Peyer's patch (tissue), 4 donors: Measurements from ENCODE around the gene AKNA. TPM values are rescaled to one million over a fixed set of nuclear protein-coding genes. Genes with fewer than 3 reads are reported as not detected.

Experiments
- DNase-seq, 3 donors: peaks; one replicate each; pipeline ENCODE4 v3.0.0-alpha.2; 2017 to 2019
- H3K27ac ChIP-seq, 4 donors: fragments of 200-600 bp; sonication (generic); one replicate each; pipeline ENCODE4 v1.5.1; 2016 to 2019
- H3K27me3 ChIP-seq, 2 donors: fragments of 200-600 bp; sonication (generic); one replicate each; pipeline ENCODE4 v1.5.1; 2019
- H3K36me3 ChIP-seq, 3 donors: fragments of 200-600 bp; sonication (generic); one replicate each; pipeline ENCODE4 v1.5.1; 2016 to 2019
- H3K4me1 ChIP-seq, 4 donors: fragments of 200-600 bp; sonication (generic); one replicate each; pipeline ENCODE4 v1.5.1; 2016 to 2019
- H3K4me3 ChIP-seq, 4 donors: fragments of 200-600 bp; sonication (generic); 1 replicate in 3 of 4; 2 replicates in 1 of 4; pipeline ENCODE4 v1.5.1; 2016 to 2019; ENCODE audit warnings: mild to moderate bottlenecking in 1 of 4
- H3K9me3 ChIP-seq, 4 donors: fragments of 200-600 bp; sonication (generic); one replicate each; pipeline ENCODE4 v1.5.1; 2016 to 2019; ENCODE audit warnings: mild to moderate bottlenecking in 1 of 4
- CTCF ChIP-seq, 6 experiments: fragments of 450-650 bp in 4 of 6; fragments of 200-600 bp in 2 of 6; sonication (generic) in 1 of 6; IDR thresholded peaks; one replicate each; pipeline ENCODE4 v1.5.1; 2017 to 2019; ENCODE audit warnings: antibody characterized with exemption in 6 of 6, mild to moderate bottlenecking in 3 of 6, moderate library complexity in 1 of 6
- POLR2A ChIP-seq, 2 donors: fragments of 450-650 bp; IDR thresholded peaks; one replicate each; pipeline ENCODE4 v1.5.1; 2017; ENCODE audit warnings: antibody characterized with exemption in 2 of 2, mild to moderate bottlenecking in 2 of 2, moderate library complexity in 2 of 2
- total RNA-seq, 4 donors: library from RNA; depleted of rRNA; stranded (reverse); fragments of >200 nt; gene quantifications; one replicate each; pipeline ENCODE4 v1.1.0, GENCODE V29; 2016

The AKNA gene
- total RNA-seq, 4 donors from 2014 or later = 41.7 to 174 (median 75.0) TPM

- Histone ChIP-seq H3K27ac (peak overlapping the region; percentile 3 to 94 (median 37)), H3K4me1 (peaks cover 0 to 61% (median 29%) of the 10 kb centered on the region in 4 donors), H3K4me3 (no peak overlapping the region), H3K9me3 (no peaks in the 10 kb centered on the region), H3K27me3 (no peaks in the 10 kb centered on the region), H3K36me3 (no peaks in the 10 kb centered on the region)
- TF ChIP-seq POLR2A (IDR thresholded peaks at IDR 0.05) (no peak), CTCF (IDR thresholded peaks at IDR 0.05) (no peak)
- no peak for DNase-seq
These were observed 7.5 kb upstream of the AKNA start for GRCh38 chr9:114395334-114395617.

- Histone ChIP-seq H3K4me3 (no peak overlapping the region), H3K9me3 (no peaks in the 10 kb centered on the region), H3K36me3 (no peaks in the 10 kb centered on the region), H3K27me3 (no peaks in the 10 kb centered on the region), H3K4me1 (peaks cover 0 to 66% (median 34%) of the 10 kb centered on the region in 4 donors), H3K27ac (peak overlapping the region; percentile 3 to 94 (median 37))
- DNase-seq = peak in 1 of 3 donors; percentile 50
- no peak for TF ChIP-seq POLR2A (IDR thresholded peaks at IDR 0.05)
- TF ChIP-seq CTCF (IDR thresholded peaks at IDR 0.05) = no peak
These were observed 6.9 kb upstream of the AKNA start for GRCh38 chr9:114394523-114395333.

- Histone ChIP-seq H3K9me3 (no peaks in the 10 kb centered on the region), H3K27me3 (no peaks in the 10 kb centered on the region), H3K4me1 (peaks cover 4 to 77% (median 46%) of the 10 kb centered on the region in 4 donors), H3K4me3 (no peak overlapping the region), H3K27ac (peak overlapping the region; percentile 27 to 83 (median 66)), H3K36me3 (no peaks in the 10 kb centered on the region)
- TF ChIP-seq POLR2A (IDR thresholded peaks at IDR 0.05) = no peak
- no peak for TF ChIP-seq CTCF (IDR thresholded peaks at IDR 0.05)
- no peak for DNase-seq
These were observed 4.9 kb upstream of the AKNA start for GRCh38 chr9:114392749-114393112.

- H3K4me3 ChIP-seq = no peak overlapping the region
- H3K9me3 ChIP-seq = no peaks in the 10 kb centered on the region
- peaks cover 4 to 79% (median 43%) of the 10 kb centered on the region in 4 donors for H3K4me1 ChIP-seq
- H3K27me3 ChIP-seq = no peaks in the 10 kb centered on the region
- TF ChIP-seq POLR2A (IDR thresholded peaks at IDR 0.05) (no peak), CTCF (IDR thresholded peaks at IDR 0.05) (no peak)
- peak overlapping the region in 2 of 4 donors; percentile 92 to 97 for H3K27ac ChIP-seq
- H3K36me3 ChIP-seq = no peaks in the 10 kb centered on the region
- no peak for DNase-seq
These were observed 3.2 kb upstream of the AKNA start for GRCh38 chr9:114390952-114391351.

- H3K4me3 ChIP-seq = peak overlapping the region in 1 of 4 donors; percentile 15
- H3K36me3 ChIP-seq = no peaks in the 10 kb centered on the region
- DNase-seq = peak; percentile 43 to 73 (median 73)
- H3K4me1 ChIP-seq = peaks cover 4 to 77% (median 40%) of the 10 kb centered on the region in 4 donors
- TF ChIP-seq POLR2A (IDR thresholded peaks at IDR 0.05) = no peak
- peak in 1 of 6 experiments; percentile 9 for TF ChIP-seq CTCF (IDR thresholded peaks at IDR 0.05)
- no peaks in the 10 kb centered on the region for H3K9me3 ChIP-seq
- H3K27ac ChIP-seq = peak overlapping the region; percentile 5 to 97 (median 94)
- H3K27me3 ChIP-seq = no peaks in the 10 kb centered on the region
These were observed 2.0 kb upstream of the AKNA start for GRCh38 chr9:114389612-114390368.
